Measurements from ENCODE around the gene MORN1.

Gene MORN1

GRCh38 chr1:2306151-2306978, 85.0 kb downstream of the MORN1 start:
- Histone ChIP-seq H3K9ac (ENCODE audit: low read length) (no peak overlapping the region), H4K20me1 (ENCODE audit: insufficient read depth, low read length) (no peaks in the 10 kb centered on the region), H3K79me2 (ENCODE audit: low read length) (peaks cover 11% of the 10 kb centered on the region), H3K4me2 (ENCODE audit: low read depth, low read length) (no peak overlapping the region), H3F3A (ENCODE audit: insufficient read depth, low read length) (peaks cover 4% of the 10 kb centered on the region; the same call in 1 of the 2 replicates), H3K4me1 (ENCODE audit: low read length) (peaks cover 5% of the 10 kb centered on the region), H3K4me3 (ENCODE audit: low read length) (no peak overlapping the region), H3K9me2 (replicated peaks; ENCODE audit: insufficient read depth, low read length) (no peaks in the 10 kb centered on the region), H3K27ac (ENCODE audit: low read length) (no peak overlapping the region), H3K9me3 (replicated peaks; ENCODE audit: insufficient read depth, low read length) (no peaks in the 10 kb centered on the region), H3K36me3 (replicated peaks; ENCODE audit: insufficient read depth, low read length) (no peaks in the 10 kb centered on the region), H3K27me3 (replicated peaks; ENCODE audit: insufficient read depth, low read length) (no peaks in the 10 kb centered on the region), H2AFZ (ENCODE audit: low read length) (no peak overlapping the region)
- no peak for TF ChIP-seq EZH2 (optimal IDR thresholded peaks at IDR 0.05; ENCODE audit: low read depth, low read length)
- no peak for TF ChIP-seq CTCF (IDR thresholded peaks at IDR 0.05; ENCODE audit: low read length)
- no peak for TF ChIP-seq EZH2phosphoT487 (IDR thresholded peaks at IDR 0.05; ENCODE audit: low read length)
- no peak for DNase-seq

DNA sequence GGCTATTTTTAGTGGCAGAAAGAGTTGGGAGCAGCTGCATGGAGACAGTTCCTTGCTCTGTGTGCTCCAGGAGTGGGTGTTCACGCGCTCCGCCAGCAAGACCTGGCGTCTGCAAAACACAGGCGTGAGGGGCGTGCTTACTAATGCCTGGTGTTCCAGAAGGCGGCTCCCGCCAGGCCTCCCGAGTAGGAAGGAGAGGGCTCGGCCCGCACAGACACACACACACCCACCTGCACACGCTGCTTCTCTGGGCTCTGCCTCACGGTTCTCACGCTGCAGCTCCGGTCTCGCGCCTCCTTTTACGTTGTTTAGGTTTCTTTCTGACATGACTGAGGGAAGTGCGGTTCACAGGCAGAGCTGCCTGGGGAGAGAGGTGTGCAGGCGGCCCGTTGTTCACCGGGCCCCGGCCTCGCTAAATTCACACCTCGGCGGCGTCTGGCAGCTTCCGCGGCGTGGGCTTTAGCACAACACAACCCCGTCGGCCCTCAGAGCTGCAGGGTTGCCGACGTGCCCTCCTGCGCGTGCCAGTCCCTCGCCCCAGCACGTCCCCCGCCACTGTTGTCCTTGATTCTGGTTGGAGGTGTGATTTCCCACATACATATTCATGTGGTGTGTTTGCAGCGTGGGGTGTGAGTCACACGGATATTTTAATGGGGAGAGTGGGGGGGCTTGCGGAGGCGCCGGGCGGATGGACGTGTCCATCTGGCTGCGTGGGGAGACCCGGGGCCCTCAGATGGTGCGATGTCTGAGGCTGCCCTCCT, 86.3 kb downstream of the MORN1 start:
- H2AFZ ChIP-seq (ENCODE audit: low read length): no peak overlapping the region
- no peaks in the 10 kb centered on the region for H4K20me1 ChIP-seq (ENCODE audit: insufficient read depth, low read length)
- no peaks in the 10 kb centered on the region for H3K9me2 ChIP-seq (replicated peaks; ENCODE audit: insufficient read depth, low read length)
- no peak overlapping the region for H3K4me2 ChIP-seq (ENCODE audit: low read depth, low read length)
- no peak overlapping the region for H3K9ac ChIP-seq (ENCODE audit: low read length)
- no peak for DNase-seq
- H3F3A ChIP-seq (ENCODE audit: insufficient read depth, low read length): peaks cover 16% of the 10 kb centered on the region
- peaks cover 14% of the 10 kb centered on the region for H3K4me1 ChIP-seq (ENCODE audit: low read length)
- H3K4me3 ChIP-seq (ENCODE audit: low read length): no peak overlapping the region
- TF ChIP-seq EZH2phosphoT487 (IDR thresholded peaks at IDR 0.05; ENCODE audit: low read length) (no peak), EZH2 (optimal IDR thresholded peaks at IDR 0.05; ENCODE audit: low read depth, low read length) (no peak), CTCF (IDR thresholded peaks at IDR 0.05; ENCODE audit: low read length) (no peak)
- no peaks in the 10 kb centered on the region for H3K9me3 ChIP-seq (replicated peaks; ENCODE audit: insufficient read depth, low read length)
- H3K79me2 ChIP-seq (ENCODE audit: low read length): peaks cover 12% of the 10 kb centered on the region
- no peaks in the 10 kb centered on the region for H3K27me3 ChIP-seq (replicated peaks; ENCODE audit: insufficient read depth, low read length)
- no peaks in the 10 kb centered on the region for H3K36me3 ChIP-seq (replicated peaks; ENCODE audit: insufficient read depth, low read length)
- H3K27ac ChIP-seq (ENCODE audit: low read length): no peak overlapping the region

- DNase-seq: no peak
- H3F3A ChIP-seq (ENCODE audit: insufficient read depth, low read length): peaks cover 23% of the 10 kb centered on the region
- TF ChIP-seq EZH2 (optimal IDR thresholded peaks at IDR 0.05; ENCODE audit: low read depth, low read length): no peak
- TF ChIP-seq EZH2phosphoT487 (IDR thresholded peaks at IDR 0.05; ENCODE audit: low read length): no peak
- TF ChIP-seq CTCF (IDR thresholded peaks at IDR 0.05; ENCODE audit: low read length): no peak
- H3K9me2 ChIP-seq (replicated peaks; ENCODE audit: insufficient read depth, low read length): no peaks in the 10 kb centered on the region
- H3K4me3 ChIP-seq (ENCODE audit: low read length): no peak overlapping the region
- no peaks in the 10 kb centered on the region for H3K36me3 ChIP-seq (replicated peaks; ENCODE audit: insufficient read depth, low read length)
- H4K20me1 ChIP-seq (ENCODE audit: insufficient read depth, low read length): no peaks in the 10 kb centered on the region
- H3K4me1 ChIP-seq (ENCODE audit: low read length): peaks cover 22% of the 10 kb centered on the region
- H3K27ac ChIP-seq (ENCODE audit: low read length): no peak overlapping the region
- no peak overlapping the region for H2AFZ ChIP-seq (ENCODE audit: low read length)
- H3K9me3 ChIP-seq (replicated peaks; ENCODE audit: insufficient read depth, low read length): no peaks in the 10 kb centered on the region
- H3K27me3 ChIP-seq (replicated peaks; ENCODE audit: insufficient read depth, low read length): no peaks in the 10 kb centered on the region
- H3K9ac ChIP-seq (ENCODE audit: low read length): no peak overlapping the region
- no peak overlapping the region for H3K4me2 ChIP-seq (ENCODE audit: low read depth, low read length)
- peaks cover 20% of the 10 kb centered on the region for H3K79me2 ChIP-seq (ENCODE audit: low read length)
Observed at GRCh38 chr1:2304282-2304681, 87.1 kb downstream of the MORN1 start.

Measured in MM.1S (cell line).